Endothelial cell of umbilical vein (primary cell): Measurements from ENCODE around the gene PRAMEF12. TPM values are rescaled to one million over a fixed set of nuclear protein-coding genes. Genes with fewer than 3 reads are reported as not detected.

Source experiments
- BruUV-seq: library from RNA; stranded (reverse); fragments of 400-500 nt; replicated peaks from 2 replicates; lab custom pipeline; 2021; lab: Mats Ljungman, UMichigan
- CTCF ChIA-PET: fragments of 300-600, 350-600 bp; sonication (Branson Sonifier 250); formaldehyde crosslinking; loops from one replicate; lab custom pipeline; 2021; ENCODE audit warnings: antibody characterized with exemption, inconsistent platforms; lab: Charles Lee
- POLR2A ChIA-PET: fragments of 300-600, 350-600 bp; sonication (Branson Sonifier 250); formaldehyde crosslinking; loops from one replicate; lab custom pipeline; 2021; ENCODE audit warnings: antibody characterized with exemption, inconsistent platforms; lab: Charles Lee
- DNase-seq: peaks from one replicate; pipeline ENCODE4 v3.0.0-alpha.2; 2011; ENCODE audit warnings: low read depth, low spot score
- FAIRE-seq: peaks from 2 replicates; lab custom pipeline; 2011; peaks lifted over from hg19 to GRCh38; lab: Jason Lieb, UNC
- H2AFZ ChIP-seq: 2 replicates; pipeline ENCODE4 v1.6.0; 2012; ENCODE audit warnings: low read depth, low read length, control low read depth, inconsistent platforms
- H3K27ac ChIP-seq: 2 replicates; pipeline ENCODE4 v1.5.1; 2011; ENCODE audit warnings: low read depth, mild to moderate bottlenecking, control low read depth, low read length, moderate library complexity; ENCODE audit not compliant: insufficient read depth
- H3K27me3 ChIP-seq, 2 experiments: 2 replicates each; pipeline versions ENCODE4 v1.6.0 to v1.6.1; 2011; ENCODE audit warnings: low read length in 2 of 2, mixed read lengths in 1 of 2; ENCODE audit not compliant: control insufficient read depth in 2 of 2, insufficient read depth in 2 of 2
- H3K36me3 ChIP-seq, 2 experiments: 2 replicates in 1 of 2; 3 replicates in 1 of 2; pipeline ENCODE4 v1.5.1; 2011; ENCODE audit warnings: low read length in 2 of 2, mild to moderate bottlenecking in 1 of 2, moderate library complexity in 1 of 2; ENCODE audit not compliant: control insufficient read depth in 2 of 2, insufficient read depth in 2 of 2; ENCODE audit errors: extremely low read depth in 1 of 2
- H3K4me1 ChIP-seq: 3 replicates; pipeline ENCODE4 v1.5.1; 2011; ENCODE audit warnings: mild to moderate bottlenecking, low read length; ENCODE audit not compliant: control insufficient read depth, insufficient read depth; ENCODE audit errors: extremely low read depth
- H3K4me2 ChIP-seq: 2 replicates; pipeline ENCODE4 v1.6.1; 2011; ENCODE audit warnings: low read length, control low read depth, mixed read lengths; ENCODE audit not compliant: insufficient read depth
- H3K4me3 ChIP-seq, 3 experiments: fragments of 200-600 bp in 1 of 3; sonication (generic), shearing (Covaris generic) in 1 of 3; replicated peaks in 1 of 3; 2 replicates each; pipeline ENCODE4 v1.5.1; 2011 to 2016; ENCODE audit warnings: control low read depth in 3 of 3, low read length in 3 of 3, mild to moderate bottlenecking in 2 of 3, inconsistent platforms in 1 of 3, low read depth in 1 of 3, moderate library complexity in 1 of 3; ENCODE audit not compliant: insufficient read depth in 1 of 3
- H3K79me2 ChIP-seq: 2 replicates; pipeline ENCODE4 v1.6.0; 2012; ENCODE audit warnings: low read length, inconsistent platforms; ENCODE audit not compliant: control insufficient read depth, insufficient read depth
- H3K9ac ChIP-seq: replicated peaks from 2 replicates; pipeline ENCODE3; 2011; ENCODE audit warnings: low read length, control low read depth; ENCODE audit not compliant: insufficient read depth; ENCODE audit errors: extremely low read depth
- H3K9me1 ChIP-seq: replicated peaks from 3 replicates; pipeline ENCODE4 v1.6.0; 2011; ENCODE audit warnings: mild to moderate bottlenecking, low read length; ENCODE audit not compliant: control insufficient read depth, insufficient read depth; ENCODE audit errors: extremely low read depth
- H3K9me3 ChIP-seq: replicated peaks from 2 replicates; pipeline ENCODE4 v1.5.1; 2012; ENCODE audit warnings: low read length, inconsistent platforms; ENCODE audit not compliant: control insufficient read depth, insufficient read depth
- H4K20me1 ChIP-seq: replicated peaks from 2 replicates; pipeline ENCODE3; 2011; ENCODE audit warnings: mild to moderate bottlenecking, low read length; ENCODE audit not compliant: control insufficient read depth, insufficient read depth; ENCODE audit errors: extremely low read depth
- EZH2 ChIP-seq: IDR thresholded peaks from 2 replicates; pipeline ENCODE4 v1.6.1; 2012; ENCODE audit warnings: borderline replicate concordance, low read depth, mild to moderate bottlenecking, moderate library complexity, low read length, inconsistent platforms; ENCODE audit not compliant: severe bottlenecking
- FOS ChIP-seq: IDR thresholded peaks from 2 replicates; pipeline ENCODE4 v1.6.1; 2011; ENCODE audit warnings: mild to moderate bottlenecking, low read length, moderate library complexity, borderline replicate concordance; ENCODE audit not compliant: insufficient read depth
- GATA2 ChIP-seq: IDR thresholded peaks from 2 replicates; pipeline ENCODE4 v1.7.0; 2011; ENCODE audit warnings: low read depth, mild to moderate bottlenecking, moderate library complexity, mixed read lengths, low read length; ENCODE audit not compliant: insufficient read length, insufficient read depth
- JUN ChIP-seq: IDR thresholded peaks from 2 replicates; pipeline ENCODE4 v1.6.1; 2011; ENCODE audit warnings: borderline replicate concordance, low read depth; ENCODE audit not compliant: insufficient read length, insufficient read depth
- MYC ChIP-seq: IDR thresholded peaks from one replicate; pipeline ENCODE4 v1.6.1; 2011; ENCODE audit warnings: mild to moderate bottlenecking, low read depth, low read length
- POLR2A ChIP-seq: IDR thresholded peaks from 2 replicates; pipeline ENCODE4 v1.6.1; 2012; ENCODE audit warnings: low read depth, mild to moderate bottlenecking, control low read depth, low read length
- POLR2AphosphoS5 ChIP-seq: IDR thresholded peaks from 2 replicates; pipeline ENCODE4 v1.6.1; 2012; ENCODE audit warnings: low read depth, mild to moderate bottlenecking, control low read depth, low read length, moderate library complexity; ENCODE audit not compliant: insufficient read depth
- dilution Hi-C: fragments of 300-500 bp; cut with MboI; formaldehyde crosslinking; loops from one replicate; pipeline ENCODE4 v1.15.0; 2019; ENCODE audit warnings: low sequenced_read_pairs; ENCODE audit not compliant: extremely low pct_ligation_motif_present
- intact Hi-C: fragments of 100-400 bp; cut with micrococcal nuclease; formaldehyde crosslinking; loops from one replicate; pipeline ENCODE4 v1.10.0; 2022
- polyA plus RNA-seq, 4 experiments: library from polyadenylated mRNA; depleted of rRNA in 3 of 4; stranded (reverse) in 3 of 4; unstranded in 1 of 4; fragments of >200 nt; gene quantifications; 2 replicates each; pipeline versions ENCODE4 v1.2.1 to v1.2.3, GENCODE V29; 2011 to 2012; ENCODE audit warnings: missing spikeins in 1 of 4
- total RNA-seq: library from RNA; stranded (reverse); gene quantifications from 2 replicates; pipeline ENCODE4 v1.2.3, GENCODE V29; 2021
- TF ChIP-seq, protein P1 (sequence below): IDR thresholded peaks from 2 replicates; pipeline ENCODE4 v1.6.1; 2011; ENCODE audit not compliant: insufficient read depth, insufficient read length
- TF ChIP-seq, protein P2 (sequence below), 2 donors: IDR thresholded peaks; 1 replicate in 1 of 2; 2 replicates in 1 of 2; pipeline ENCODE4 v1.5.1; 2011; ENCODE audit warnings: low read length in 2 of 2, mild to moderate bottlenecking in 2 of 2, moderate library complexity in 2 of 2, control low read depth in 1 of 2, inconsistent platforms in 1 of 2, low read depth in 1 of 2; ENCODE audit not compliant: insufficient read depth in 1 of 2; ENCODE audit errors: extremely low read depth in 1 of 2

The PRAMEF12 gene
- total and polyA plus RNA-seq, 2 donors (not counting 3 experiments of a cell fraction or from before 2014, with no cell fraction given), result not detected

DNA sequence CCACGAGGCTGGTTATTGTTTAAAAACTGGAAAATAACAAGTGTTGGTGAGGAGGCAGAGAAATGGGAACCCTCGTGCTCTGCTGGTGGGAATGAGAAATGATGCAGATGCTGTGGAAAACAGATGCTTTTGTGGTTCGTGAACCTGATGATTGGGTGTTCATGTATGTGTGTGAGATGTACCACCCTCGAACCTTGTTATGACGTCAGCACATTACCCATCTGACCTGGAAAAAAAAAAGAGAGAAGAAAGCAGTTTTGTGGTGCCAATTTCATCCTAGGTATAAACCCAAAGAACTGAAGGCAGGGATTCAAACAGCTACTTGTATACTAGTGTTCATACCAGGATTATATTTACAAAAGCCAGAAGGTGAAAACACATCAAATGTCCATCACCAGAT is 33.9 kb upstream of the PRAMEF12 start:
- TF ChIP-seq GATA2, result no peak
- H3K9ac ChIP-seq, result no peak overlapping the region
- ChIA-PET POLR2A (no interaction called here), CTCF (no interaction called here)
- dilution Hi-C loops (no loop called here), intact Hi-C loops (no loop called here)
- no peaks in the 10 kb centered on the region for H3K4me1 ChIP-seq
- H3K27ac ChIP-seq, result no peak overlapping the region
- FAIRE-seq (no peak), DNase-seq (no peak)
- no peaks in the 10 kb centered on the region for H3K27me3 ChIP-seq
- no TSS peak for BruUV-seq
- no peaks in the 10 kb centered on the region for H3K79me2 ChIP-seq
- no peaks in the 10 kb centered on the region for H4K20me1 ChIP-seq
- H2AFZ ChIP-seq, result no peak overlapping the region
- no peaks in the 10 kb centered on the region for H3K9me3 ChIP-seq
- H3K9me1 ChIP-seq, result no peaks in the 10 kb centered on the region
- no peaks in the 10 kb centered on the region for H3K36me3 ChIP-seq
- H3K4me2 ChIP-seq, result no peak overlapping the region
- no peak overlapping the region for H3K4me3 ChIP-seq

DNA sequence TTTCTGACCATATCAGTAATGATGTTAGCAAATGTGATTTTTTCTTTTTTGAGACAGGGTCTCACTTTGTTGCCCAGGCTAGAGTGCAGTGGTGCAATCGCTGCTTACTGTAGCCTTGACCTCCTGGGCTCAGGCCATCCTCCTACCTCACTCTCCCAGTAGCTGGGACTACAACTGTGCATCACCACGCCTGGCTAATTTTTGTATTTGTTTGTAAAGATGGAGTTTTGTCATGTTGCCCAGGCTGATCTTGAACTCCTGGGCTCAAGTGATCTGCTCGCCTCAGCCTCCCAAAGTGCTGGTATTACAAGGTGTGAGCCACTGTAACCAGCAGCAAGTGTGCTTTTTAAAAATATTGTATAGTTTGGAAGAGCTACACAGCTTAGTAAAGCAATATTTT is 31.6 kb upstream of the PRAMEF12 start:
- Histone ChIP-seq H3K27ac (no peak overlapping the region), H3K9ac (no peak overlapping the region), H3K9me1 (no peaks in the 10 kb centered on the region), H3K4me2 (no peak overlapping the region), H3K9me3 (no peaks in the 10 kb centered on the region), H3K4me3 (no peak overlapping the region), H3K79me2 (no peaks in the 10 kb centered on the region), H2AFZ (no peak overlapping the region), H3K4me1 (no peaks in the 10 kb centered on the region), H3K27me3 (no peaks in the 10 kb centered on the region), H3K36me3 (no peaks in the 10 kb centered on the region), H4K20me1 (no peaks in the 10 kb centered on the region)
- POLR2A ChIA-PET, result no interaction called here
- DNase-seq, result no peak
- BruUV-seq, result no TSS peak
- dilution Hi-C loops, result no loop called here
- intact Hi-C loops, result no loop called here
- CTCF ChIA-PET, result no interaction called here
- FAIRE-seq, result no peak
- TF ChIP-seq, protein P1, sequence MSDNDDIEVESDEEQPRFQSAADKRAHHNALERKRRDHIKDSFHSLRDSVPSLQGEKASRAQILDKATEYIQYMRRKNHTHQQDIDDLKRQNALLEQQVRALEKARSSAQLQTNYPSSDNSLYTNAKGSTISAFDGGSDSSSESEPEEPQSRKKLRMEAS, result no peak
- TF ChIP-seq POLR2AphosphoS5, result no peak
- no peak for TF ChIP-seq POLR2A
- TF ChIP-seq, protein P2, sequence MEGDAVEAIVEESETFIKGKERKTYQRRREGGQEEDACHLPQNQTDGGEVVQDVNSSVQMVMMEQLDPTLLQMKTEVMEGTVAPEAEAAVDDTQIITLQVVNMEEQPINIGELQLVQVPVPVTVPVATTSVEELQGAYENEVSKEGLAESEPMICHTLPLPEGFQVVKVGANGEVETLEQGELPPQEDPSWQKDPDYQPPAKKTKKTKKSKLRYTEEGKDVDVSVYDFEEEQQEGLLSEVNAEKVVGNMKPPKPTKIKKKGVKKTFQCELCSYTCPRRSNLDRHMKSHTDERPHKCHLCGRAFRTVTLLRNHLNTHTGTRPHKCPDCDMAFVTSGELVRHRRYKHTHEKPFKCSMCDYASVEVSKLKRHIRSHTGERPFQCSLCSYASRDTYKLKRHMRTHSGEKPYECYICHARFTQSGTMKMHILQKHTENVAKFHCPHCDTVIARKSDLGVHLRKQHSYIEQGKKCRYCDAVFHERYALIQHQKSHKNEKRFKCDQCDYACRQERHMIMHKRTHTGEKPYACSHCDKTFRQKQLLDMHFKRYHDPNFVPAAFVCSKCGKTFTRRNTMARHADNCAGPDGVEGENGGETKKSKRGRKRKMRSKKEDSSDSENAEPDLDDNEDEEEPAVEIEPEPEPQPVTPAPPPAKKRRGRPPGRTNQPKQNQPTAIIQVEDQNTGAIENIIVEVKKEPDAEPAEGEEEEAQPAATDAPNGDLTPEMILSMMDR (IDR thresholded peaks at IDR 0.05; ENCODE audit: extremely low read depth in 1 of 2, insufficient read depth in 1 of 2, low read depth in 1 of 2, low read length in 2 of 2), result no peak
- no peak for TF ChIP-seq MYC
- no peak for TF ChIP-seq JUN
- TF ChIP-seq GATA2, result no peak
- TF ChIP-seq EZH2, result no peak
- no peak for TF ChIP-seq FOS
